Cardiac fibroblast (primary cell): ENCODE measurements around the gene PIGU.
A peak's percentile ranks its signal among the peaks of the same experiment; 100 is the strongest.

Experiments used
- DNase-seq, 2 donors: peaks; one replicate each; pipeline versions ENCODE4 v3.0.0 to v3.0.0-alpha.2; 2010; ENCODE audit warnings: low read depth in 2 of 2
- H3K4me3 ChIP-seq, 2 donors: replicated peaks in 1 of 2; 1 replicate in 1 of 2; 2 replicates in 1 of 2; pipeline ENCODE4 v1.5.1; 2011; ENCODE audit warnings: low read depth in 2 of 2, low read length in 2 of 2, mild to moderate bottlenecking in 2 of 2, moderate library complexity in 1 of 2
- TF ChIP-seq, protein P1 (sequence below): IDR thresholded peaks from one replicate; pipeline ENCODE4 v1.5.1; 2011; ENCODE audit warnings: low read depth, mild to moderate bottlenecking, low read length, inconsistent platforms

Gene PIGU

DNA sequence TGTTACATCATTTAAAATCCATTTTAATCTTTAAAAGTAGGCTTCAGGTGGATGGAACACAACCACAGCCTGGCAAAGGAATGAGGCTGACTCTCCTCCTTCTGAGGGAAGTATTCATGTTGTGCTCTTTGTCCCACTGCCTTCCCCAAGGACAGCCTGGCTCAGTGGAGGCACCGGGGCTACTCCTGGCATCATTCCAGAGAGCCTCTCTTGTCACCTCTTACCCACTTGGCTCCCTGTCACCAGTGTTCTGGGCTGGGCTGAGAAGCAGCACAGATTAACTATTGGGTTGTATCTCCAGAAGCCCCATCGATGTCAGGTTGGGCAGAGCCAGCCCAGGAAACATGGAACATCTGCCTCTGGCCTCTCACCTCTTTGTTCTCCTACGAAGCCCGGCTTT is 16.5 kb upstream of the PIGU start:
- H3K4me3 ChIP-seq, result no peak overlapping the region
- no peak for DNase-seq
- TF ChIP-seq, protein P1, sequence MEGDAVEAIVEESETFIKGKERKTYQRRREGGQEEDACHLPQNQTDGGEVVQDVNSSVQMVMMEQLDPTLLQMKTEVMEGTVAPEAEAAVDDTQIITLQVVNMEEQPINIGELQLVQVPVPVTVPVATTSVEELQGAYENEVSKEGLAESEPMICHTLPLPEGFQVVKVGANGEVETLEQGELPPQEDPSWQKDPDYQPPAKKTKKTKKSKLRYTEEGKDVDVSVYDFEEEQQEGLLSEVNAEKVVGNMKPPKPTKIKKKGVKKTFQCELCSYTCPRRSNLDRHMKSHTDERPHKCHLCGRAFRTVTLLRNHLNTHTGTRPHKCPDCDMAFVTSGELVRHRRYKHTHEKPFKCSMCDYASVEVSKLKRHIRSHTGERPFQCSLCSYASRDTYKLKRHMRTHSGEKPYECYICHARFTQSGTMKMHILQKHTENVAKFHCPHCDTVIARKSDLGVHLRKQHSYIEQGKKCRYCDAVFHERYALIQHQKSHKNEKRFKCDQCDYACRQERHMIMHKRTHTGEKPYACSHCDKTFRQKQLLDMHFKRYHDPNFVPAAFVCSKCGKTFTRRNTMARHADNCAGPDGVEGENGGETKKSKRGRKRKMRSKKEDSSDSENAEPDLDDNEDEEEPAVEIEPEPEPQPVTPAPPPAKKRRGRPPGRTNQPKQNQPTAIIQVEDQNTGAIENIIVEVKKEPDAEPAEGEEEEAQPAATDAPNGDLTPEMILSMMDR, result no peak

DNA sequence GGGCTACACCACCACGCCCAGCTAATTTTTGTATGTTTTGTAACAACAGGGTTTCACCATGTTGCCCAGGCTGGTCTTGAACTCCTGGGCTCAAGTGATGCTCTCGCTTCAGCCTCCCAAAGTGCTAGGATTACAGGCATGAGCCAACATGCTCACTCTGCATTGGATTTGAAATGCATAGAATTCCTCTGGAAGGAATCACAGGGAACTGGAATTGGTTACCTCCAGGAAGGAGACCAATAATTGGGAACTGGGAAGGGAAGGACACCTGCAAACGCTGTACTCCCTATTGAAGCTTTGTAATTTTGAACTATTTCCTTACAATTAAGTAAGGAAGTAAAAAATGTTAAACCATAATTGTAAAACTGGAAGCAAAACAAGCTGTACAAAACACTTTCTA is 14.9 kb upstream of the PIGU start:
- TF ChIP-seq, protein P1, result no peak
- H3K4me3 ChIP-seq, result no peak overlapping the region
- DNase-seq, result no peak

DNA sequence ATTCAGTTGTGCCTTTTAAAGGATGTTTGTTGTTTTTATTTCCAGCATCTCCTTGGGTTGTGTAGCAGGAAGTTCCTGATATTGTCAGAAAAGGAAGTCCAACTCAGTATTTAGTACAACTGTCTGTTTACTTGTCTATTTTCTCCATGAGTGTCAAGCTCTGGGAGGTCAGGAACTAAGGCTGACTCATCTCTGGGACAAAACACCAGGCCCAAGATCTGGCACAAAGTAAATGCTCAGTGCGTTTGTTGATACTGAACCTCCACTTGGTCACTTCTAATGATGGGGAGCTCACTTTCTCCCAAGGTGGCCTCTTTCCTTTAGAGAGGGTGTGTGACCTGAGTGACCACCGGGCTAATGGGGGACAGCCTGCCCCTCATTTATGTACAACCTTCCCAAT is 12.6 kb upstream of the PIGU start:
- TF ChIP-seq, protein P1, result no peak
- peak; percentile 44 to 65 for DNase-seq
- H3K4me3 ChIP-seq, result no peak overlapping the region

DNA sequence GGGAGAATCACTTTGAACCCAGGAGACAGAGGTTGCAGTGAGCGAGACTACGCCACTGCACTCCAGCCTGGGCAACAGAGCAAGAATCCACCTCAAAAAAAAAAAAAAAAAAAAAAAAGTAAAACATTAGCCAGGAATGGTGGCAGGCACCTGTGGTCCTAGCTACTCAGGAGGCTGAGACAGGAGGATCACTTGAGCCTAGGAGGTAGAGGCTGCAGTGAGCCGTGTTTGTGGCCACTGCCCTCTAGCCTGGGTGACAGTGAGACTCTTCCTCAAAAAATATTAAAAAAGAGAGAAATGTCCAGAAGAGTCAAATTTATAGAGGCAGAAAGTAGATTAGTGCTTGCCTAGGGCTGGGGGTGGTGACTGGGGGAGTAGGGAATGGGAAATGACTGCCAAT is 6.8 kb upstream of the PIGU start:
- TF ChIP-seq, protein P1, result no peak
- DNase-seq, result no peak
- no peak overlapping the region for H3K4me3 ChIP-seq

DNA sequence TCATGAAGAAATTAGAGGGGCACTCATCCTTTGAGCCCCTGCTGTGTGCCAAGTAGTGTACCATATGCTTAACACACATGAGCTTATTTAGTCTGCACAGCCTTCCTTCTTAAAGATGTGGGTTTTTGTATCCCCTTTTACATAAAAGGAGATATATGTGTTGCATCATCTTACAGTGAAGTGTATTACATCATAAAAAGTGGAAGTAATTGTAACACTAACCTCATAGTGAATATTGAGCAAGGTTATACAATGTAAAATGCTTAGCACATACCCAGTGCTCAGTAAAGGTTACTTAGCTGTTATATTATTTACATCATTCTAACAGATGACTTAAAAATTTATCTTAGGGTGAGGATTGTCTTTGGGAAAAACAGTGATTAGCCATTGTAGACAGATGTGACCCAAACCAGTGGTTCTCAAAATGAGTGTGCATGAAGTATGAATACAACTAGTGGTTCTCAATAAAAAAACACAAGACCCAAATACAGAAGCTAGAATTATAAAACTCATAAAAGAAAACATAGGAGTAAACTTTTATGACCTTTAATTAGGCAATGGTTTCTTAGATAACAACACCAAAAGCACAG is 3.8 kb upstream of the PIGU start:
- TF ChIP-seq, protein P1, result no peak
- DNase-seq, result peak in 1 of 2 donors; percentile 21
- H3K4me3 ChIP-seq, result no peak overlapping the region

DNA sequence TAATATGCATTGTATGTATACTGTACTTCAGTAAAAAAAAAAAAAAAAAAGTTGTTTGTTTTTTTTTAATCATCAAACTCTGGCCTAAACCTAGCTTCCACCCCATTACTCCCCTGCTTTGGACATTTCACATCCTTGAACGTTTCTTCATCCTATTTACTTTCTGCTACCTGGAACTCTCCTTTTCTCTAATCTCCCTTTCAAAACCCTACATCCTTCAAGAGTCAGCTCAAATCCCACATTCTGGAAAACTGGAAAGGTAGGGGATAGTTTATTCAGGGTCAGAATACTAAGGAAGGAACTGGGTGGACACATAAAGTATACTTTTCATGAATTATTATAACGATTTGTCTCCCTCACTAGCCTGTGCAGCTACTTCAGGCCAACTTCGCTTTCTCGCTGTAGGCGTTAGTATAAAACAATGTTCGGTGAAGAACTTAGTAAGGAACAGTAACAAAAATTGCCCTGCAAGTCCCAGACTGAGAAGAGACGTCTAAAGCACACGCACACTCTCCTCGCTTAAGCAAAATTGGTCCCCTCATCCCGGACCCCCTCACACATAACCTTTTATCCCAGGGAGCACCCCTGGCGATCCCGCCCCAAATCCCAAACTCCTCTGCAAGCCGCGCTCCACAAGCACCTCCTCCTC is 775 bp downstream of the PIGU start:
- TF ChIP-seq, protein P1, result no peak
- no peak for DNase-seq
- H3K4me3 ChIP-seq, result peak overlapping the region; percentile 88 to 91
